ENCODE measurements around the gene ZFP36L1.
"Not testable (repeated sequence)": the region's sequence is repeated elsewhere in the genome, so short reads cannot be mapped to it uniquely, and the experiment has no call there.

The ZFP36L1 gene

GRCh38 chr14:68770553-68771286 lies 22.1 kb downstream of the ZFP36L1 start:
- DNase-seq (ENCODE audit: low read depth, low spot score) = no peak
- Histone ChIP-seq H3K27ac (no peak overlapping the region), H3K36me3 (ENCODE audit: insufficient read depth, low read length) (no peaks in the 10 kb centered on the region), H3K9me3 (ENCODE audit: low read depth, low read length) (no peaks in the 10 kb centered on the region), H3K4me3 (no peak overlapping the region), H3K9ac (ENCODE audit: insufficient read length) (no peak overlapping the region)
- no peak for TF ChIP-seq FOXP2 (optimal IDR thresholded peaks at IDR 0.05; ENCODE audit: control extremely low read depth, extremely low read length, insufficient read depth)
- TF ChIP-seq POLR2AphosphoS5 (IDR thresholded peaks at IDR 0.05; ENCODE audit: borderline replicate concordance, low read depth, low read length) = no peak
- no peak for TF ChIP-seq EZH2 (IDR thresholded peaks at IDR 0.05)

GRCh38 chr14:68770051-68770450 lies 22.8 kb downstream of the ZFP36L1 start:
- DNase-seq (ENCODE audit: low read depth, low spot score) = no peak
- Histone ChIP-seq H3K4me3 (no peak overlapping the region), H3K27ac (no peak overlapping the region), H3K9me3 (ENCODE audit: low read depth, low read length) (no peaks in the 10 kb centered on the region), H3K36me3 (ENCODE audit: insufficient read depth, low read length) (no peaks in the 10 kb centered on the region), H3K9ac (ENCODE audit: insufficient read length) (no peak overlapping the region)
- TF ChIP-seq EZH2 (IDR thresholded peaks at IDR 0.05) (no peak), FOXP2 (optimal IDR thresholded peaks at IDR 0.05; ENCODE audit: control extremely low read depth, extremely low read length, insufficient read depth) (no peak), POLR2AphosphoS5 (IDR thresholded peaks at IDR 0.05; ENCODE audit: borderline replicate concordance, low read depth, low read length) (no peak)

GRCh38 chr14:68768316-68768715 lies 24.6 kb downstream of the ZFP36L1 start:
- Histone ChIP-seq H3K9ac (ENCODE audit: insufficient read length) (no peak overlapping the region), H3K4me3 (no peak overlapping the region), H3K27ac (no peak overlapping the region), H3K36me3 (ENCODE audit: insufficient read depth, low read length) (no peaks in the 10 kb centered on the region), H3K9me3 (ENCODE audit: low read depth, low read length) (no peaks in the 10 kb centered on the region)
- DNase-seq (ENCODE audit: low read depth, low spot score) = no peak
- no peak for TF ChIP-seq FOXP2 (optimal IDR thresholded peaks at IDR 0.05; ENCODE audit: control extremely low read depth, extremely low read length, insufficient read depth)
- no peak for TF ChIP-seq EZH2 (IDR thresholded peaks at IDR 0.05)
- no peak for TF ChIP-seq POLR2AphosphoS5 (IDR thresholded peaks at IDR 0.05; ENCODE audit: borderline replicate concordance, low read depth, low read length)

- Histone ChIP-seq H3K9me3 (ENCODE audit: low read depth, low read length) (no peaks in the 10 kb centered on the region), H3K4me3 (no peak overlapping the region), H3K9ac (ENCODE audit: insufficient read length) (no peak overlapping the region), H3K27ac (no peak overlapping the region), H3K36me3 (ENCODE audit: insufficient read depth, low read length) (no peaks in the 10 kb centered on the region)
- DNase-seq (ENCODE audit: low read depth, low spot score) = no peak
- no peak for TF ChIP-seq POLR2AphosphoS5 (IDR thresholded peaks at IDR 0.05; ENCODE audit: borderline replicate concordance, low read depth, low read length)
- no peak for TF ChIP-seq FOXP2 (optimal IDR thresholded peaks at IDR 0.05; ENCODE audit: control extremely low read depth, extremely low read length, insufficient read depth)
- TF ChIP-seq EZH2 (IDR thresholded peaks at IDR 0.05) = no peak
These were observed 25.6 kb downstream of the ZFP36L1 start for GRCh38 chr14:68767248-68767645.

GRCh38 chr14:68766299-68767247 lies 26.3 kb downstream of the ZFP36L1 start:
- Histone ChIP-seq H3K27ac (no peak overlapping the region), H3K9me3 (ENCODE audit: low read depth, low read length) (no peaks in the 10 kb centered on the region), H3K36me3 (ENCODE audit: insufficient read depth, low read length) (no peaks in the 10 kb centered on the region), H3K4me3 (no peak overlapping the region), H3K9ac (ENCODE audit: insufficient read length) (no peak overlapping the region)
- DNase-seq (ENCODE audit: low read depth, low spot score) = no peak
- TF ChIP-seq FOXP2 (optimal IDR thresholded peaks at IDR 0.05; ENCODE audit: control extremely low read depth, extremely low read length, insufficient read depth) (no peak), EZH2 (IDR thresholded peaks at IDR 0.05) (no peak), POLR2AphosphoS5 (IDR thresholded peaks at IDR 0.05; ENCODE audit: borderline replicate concordance, low read depth, low read length) (no peak)

- not testable (repeated sequence) for H3K9me3 ChIP-seq (ENCODE audit: low read depth, low read length); H3K4me3 ChIP-seq; DNase-seq (ENCODE audit: low read depth, low spot score); H3K9ac ChIP-seq (ENCODE audit: insufficient read length); H3K36me3 ChIP-seq (ENCODE audit: insufficient read depth, low read length); H3K27ac ChIP-seq
These were observed 29.0 kb downstream of the ZFP36L1 start for GRCh38 chr14:68763843-68764242.

GRCh38 chr14:68762953-68763764 lies 29.7 kb downstream of the ZFP36L1 start:
- TF ChIP-seq EZH2 (IDR thresholded peaks at IDR 0.05) = no peak
- TF ChIP-seq POLR2AphosphoS5 (IDR thresholded peaks at IDR 0.05; ENCODE audit: borderline replicate concordance, low read depth, low read length) = no peak
- no peak for TF ChIP-seq FOXP2 (optimal IDR thresholded peaks at IDR 0.05; ENCODE audit: control extremely low read depth, extremely low read length, insufficient read depth)
- H3K36me3 ChIP-seq (ENCODE audit: insufficient read depth, low read length) = no peaks in the 10 kb centered on the region
- H3K9me3 ChIP-seq (ENCODE audit: low read depth, low read length) = no peaks in the 10 kb centered on the region
- H3K27ac ChIP-seq = no peak overlapping the region
- no peak overlapping the region for H3K4me3 ChIP-seq
- no peak overlapping the region for H3K9ac ChIP-seq (ENCODE audit: insufficient read length)
- no peak for DNase-seq (ENCODE audit: low read depth, low spot score)

GRCh38 chr14:68761391-68761790 lies 31.5 kb downstream of the ZFP36L1 start:
- Histone ChIP-seq H3K9ac (ENCODE audit: insufficient read length) (no peak overlapping the region), H3K27ac (no peak overlapping the region), H3K4me3 (no peak overlapping the region), H3K9me3 (ENCODE audit: low read depth, low read length) (no peaks in the 10 kb centered on the region), H3K36me3 (ENCODE audit: insufficient read depth, low read length) (no peaks in the 10 kb centered on the region)
- no peak for TF ChIP-seq POLR2AphosphoS5 (IDR thresholded peaks at IDR 0.05; ENCODE audit: borderline replicate concordance, low read depth, low read length)
- no peak for TF ChIP-seq FOXP2 (optimal IDR thresholded peaks at IDR 0.05; ENCODE audit: control extremely low read depth, extremely low read length, insufficient read depth)
- TF ChIP-seq EZH2 (IDR thresholded peaks at IDR 0.05) = no peak
- DNase-seq (ENCODE audit: low read depth, low spot score) = no peak

Data from SK-N-MC (cell line).